ENCODE results near the gene RANBP3. TPM values are rescaled to one million over a fixed set of nuclear protein-coding genes. Genes with fewer than 3 reads are reported as not detected.

Gene RANBP3
- total and polyA plus RNA-seq, 2 experiments from 2014 or later, result 40.2 to 98.3 TPM

DNA sequence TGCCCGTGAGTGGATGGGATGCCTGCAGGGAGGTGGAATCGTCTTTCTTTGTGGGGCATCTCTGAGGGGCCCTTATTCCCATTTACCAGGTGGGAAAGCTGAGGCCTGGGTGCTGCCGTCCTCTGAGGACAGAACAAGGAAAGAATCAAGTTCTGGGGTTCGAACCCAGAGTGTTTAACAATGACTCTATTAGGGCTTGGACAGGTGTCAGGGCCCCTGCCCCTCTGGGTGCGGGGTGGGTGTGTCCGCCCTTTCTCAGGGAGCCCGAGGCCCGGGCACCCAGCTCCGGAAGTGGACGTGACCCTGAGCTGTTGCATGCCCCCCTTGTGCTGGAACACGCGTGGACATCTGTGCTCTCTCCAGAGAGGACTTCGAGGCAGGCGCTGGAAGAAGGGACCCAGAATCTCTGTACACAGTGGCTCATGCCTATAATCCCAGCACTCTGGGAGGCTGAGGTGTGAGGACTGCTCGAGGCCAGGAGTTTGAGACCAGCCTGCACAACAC lies 85.1 kb downstream of the RANBP3 start:
- peaks cover 10% of the 10 kb centered on the region for H3K27me3 Mint-ChIP-seq (ENCODE audit: insufficient read depth, low read depth, poor library complexity)
- ATAC-seq, result no peak
- no peak for DNase-seq (ENCODE audit: low spot score)
- H3K27ac Mint-ChIP-seq, result no peak overlapping the region
- no peak overlapping the region for H3K4me3 Mint-ChIP-seq
- Histone ChIP-seq H3F3A (replicated peaks; ENCODE audit: low read depth) (no peaks in the 10 kb centered on the region), H3K27me3 (ENCODE audit: insufficient read depth) (no peaks in the 10 kb centered on the region), H3K4me1 (ENCODE audit: insufficient read depth) (peaks cover 4% of the 10 kb centered on the region; the same call in 1 of the 2 replicates), H3K4me3 (no peak overlapping the region), H3K36me3 (ENCODE audit: insufficient read depth) (no peaks in the 10 kb centered on the region), H3K4me2 (no peak overlapping the region; the same call in 1 of the 2 replicates), H3K9me2 (ENCODE audit: insufficient read depth) (no peaks in the 10 kb centered on the region), H3K27ac (ENCODE audit: low read depth) (no peak overlapping the region), H2AFZ (no peak overlapping the region), H4K20me1 (replicated peaks; ENCODE audit: insufficient read depth) (peaks cover 5% of the 10 kb centered on the region; the same call in 1 of the 2 replicates), H3K79me2 (replicated peaks; ENCODE audit: insufficient read depth) (no peaks in the 10 kb centered on the region)
- no peaks in the 10 kb centered on the region; the same call in 1 of the 3 replicates for H3K4me1 Mint-ChIP-seq
- no peaks in the 10 kb centered on the region for H3K9me3 Mint-ChIP-seq
- no peak for TF ChIP-seq STAT1 (IDR thresholded peaks at IDR 0.05; ENCODE audit: unreplicated experiment)
- 0 out of 2 replicates have a peak, but pooled peaks have one; percentile 6 for TF ChIP-seq POLR2AphosphoS5 (IDR thresholded peaks at IDR 0.05; ENCODE audit: low read depth)
- peaks cover 6% of the 10 kb centered on the region for H3K36me3 Mint-ChIP-seq (ENCODE audit: low read depth)

GRCh38 chr19:5891938-5892771 lies 85.8 kb downstream of the RANBP3 start:
- H3K79me2 ChIP-seq (replicated peaks; ENCODE audit: insufficient read depth), result no peaks in the 10 kb centered on the region
- peaks cover 8% of the 10 kb centered on the region for H3K27me3 Mint-ChIP-seq (ENCODE audit: insufficient read depth, low read depth, poor library complexity)
- peak overlapping the region; percentile 51 for H3K4me2 ChIP-seq
- no peak for TF ChIP-seq EZH2phosphoT487 (IDR thresholded peaks at IDR 0.05; ENCODE audit: unreplicated experiment)
- TF ChIP-seq POLR2AphosphoS5 (IDR thresholded peaks at IDR 0.05; ENCODE audit: low read depth), result peak; percentile 62
- TF ChIP-seq CTCF (conservative IDR thresholded peaks at IDR 0.05; ENCODE audit: low read depth in 2 of 2), result peak; percentile 70 to 88
- peaks cover 5% of the 10 kb centered on the region for H3K36me3 Mint-ChIP-seq (ENCODE audit: low read depth)
- no peaks in the 10 kb centered on the region for H3K27me3 ChIP-seq (ENCODE audit: insufficient read depth)
- no peaks in the 10 kb centered on the region for H3K9me2 ChIP-seq (ENCODE audit: insufficient read depth)
- no peak overlapping the region for H2AFZ ChIP-seq
- H4K20me1 ChIP-seq (replicated peaks; ENCODE audit: insufficient read depth), result no peaks in the 10 kb centered on the region; the same call in 1 of the 2 replicates
- no peak overlapping the region for H3K27ac ChIP-seq (ENCODE audit: low read depth)
- DNase-seq (ENCODE audit: low spot score), result peak; percentile 66
- no peak overlapping the region for H3K4me3 Mint-ChIP-seq
- H3K9me3 Mint-ChIP-seq, result no peaks in the 10 kb centered on the region
- H3K4me1 ChIP-seq (ENCODE audit: insufficient read depth), result peaks cover 4% of the 10 kb centered on the region; the same call in 1 of the 2 replicates
- H3K36me3 ChIP-seq (ENCODE audit: insufficient read depth), result no peaks in the 10 kb centered on the region
- no peaks in the 10 kb centered on the region; the same call in 1 of the 3 replicates for H3K4me1 Mint-ChIP-seq
- ATAC-seq, result peak; percentile 66
- peak overlapping the region; percentile 28; the same call in 1 of the 2 replicates for H3K4me3 ChIP-seq
- no peaks in the 10 kb centered on the region for H3F3A ChIP-seq (replicated peaks; ENCODE audit: low read depth)
- H3K27ac Mint-ChIP-seq, result no peak overlapping the region

- Mint-ChIP-seq H3K36me3 (ENCODE audit: low read depth) (peaks cover 4% of the 10 kb centered on the region; the same call in 2 of the 3 replicates), H3K27me3 (ENCODE audit: insufficient read depth, low read depth, poor library complexity) (peaks cover 8% of the 10 kb centered on the region), H3K4me1 (no peaks in the 10 kb centered on the region; the same call in 1 of the 3 replicates), H3K27ac (no peak overlapping the region), H3K9me3 (no peaks in the 10 kb centered on the region), H3K4me3 (no peak overlapping the region)
- H3K4me1 ChIP-seq (ENCODE audit: insufficient read depth), result peaks cover 4% of the 10 kb centered on the region; the same call in 1 of the 2 replicates
- ATAC-seq, result peak; percentile 22
- no peaks in the 10 kb centered on the region for H3K79me2 ChIP-seq (replicated peaks; ENCODE audit: insufficient read depth)
- no peaks in the 10 kb centered on the region for H3K9me2 ChIP-seq (ENCODE audit: insufficient read depth)
- 0 out of 2 replicates have a peak overlapping the region, but pooled peaks have one; percentile 51 for H3K4me2 ChIP-seq
- no peak overlapping the region; the same call in 1 of the 2 replicates for H3K4me3 ChIP-seq
- H3K27ac ChIP-seq (ENCODE audit: low read depth), result no peak overlapping the region
- no peaks in the 10 kb centered on the region for H3K27me3 ChIP-seq (ENCODE audit: insufficient read depth)
- H3F3A ChIP-seq (replicated peaks; ENCODE audit: low read depth), result no peaks in the 10 kb centered on the region
- H4K20me1 ChIP-seq (replicated peaks; ENCODE audit: insufficient read depth), result no peaks in the 10 kb centered on the region; the same call in 1 of the 2 replicates
- no peaks in the 10 kb centered on the region for H3K36me3 ChIP-seq (ENCODE audit: insufficient read depth)
- DNase-seq (ENCODE audit: low spot score), result no peak
- no peak overlapping the region for H2AFZ ChIP-seq
- TF ChIP-seq ZNF114 (CRISPR knock-in tag; IDR thresholded peaks at IDR 0.05) (no peak), POLR2AphosphoS5 (IDR thresholded peaks at IDR 0.05; ENCODE audit: low read depth) (no peak), EZH2phosphoT487 (IDR thresholded peaks at IDR 0.05; ENCODE audit: unreplicated experiment) (no peak), CREB1 (CRISPR knock-in tag; IDR thresholded peaks at IDR 0.05; ENCODE audit: low read depth) (no peak), ZNF331 (CRISPR knock-in tag; IDR thresholded peaks at IDR 0.05; ENCODE audit: low read depth) (no peak)
Observed at GRCh38 chr19:5891572-5891937, 86.4 kb downstream of the RANBP3 start.
